GM12875 (cell line): ENCODE data around the gene CCDC61.

Experiments
- H3K4me3 ChIP-seq: one replicate; pipeline ENCODE4 v1.5.1; 2011; ENCODE audit warnings: low read depth, low read length, control low read depth
- TF ChIP-seq, protein P1 (sequence below): IDR thresholded peaks from 2 replicates; pipeline ENCODE4 v1.5.1; 2011; ENCODE audit warnings: low read depth, mild to moderate bottlenecking, control low read depth, inconsistent platforms, low read length, moderate library complexity, borderline replicate concordance; ENCODE audit not compliant: insufficient read depth

Gene CCDC61

GRCh38 chr19:45955905-45956608 is 39.2 kb upstream of the CCDC61 start:
- TF ChIP-seq, protein P1, sequence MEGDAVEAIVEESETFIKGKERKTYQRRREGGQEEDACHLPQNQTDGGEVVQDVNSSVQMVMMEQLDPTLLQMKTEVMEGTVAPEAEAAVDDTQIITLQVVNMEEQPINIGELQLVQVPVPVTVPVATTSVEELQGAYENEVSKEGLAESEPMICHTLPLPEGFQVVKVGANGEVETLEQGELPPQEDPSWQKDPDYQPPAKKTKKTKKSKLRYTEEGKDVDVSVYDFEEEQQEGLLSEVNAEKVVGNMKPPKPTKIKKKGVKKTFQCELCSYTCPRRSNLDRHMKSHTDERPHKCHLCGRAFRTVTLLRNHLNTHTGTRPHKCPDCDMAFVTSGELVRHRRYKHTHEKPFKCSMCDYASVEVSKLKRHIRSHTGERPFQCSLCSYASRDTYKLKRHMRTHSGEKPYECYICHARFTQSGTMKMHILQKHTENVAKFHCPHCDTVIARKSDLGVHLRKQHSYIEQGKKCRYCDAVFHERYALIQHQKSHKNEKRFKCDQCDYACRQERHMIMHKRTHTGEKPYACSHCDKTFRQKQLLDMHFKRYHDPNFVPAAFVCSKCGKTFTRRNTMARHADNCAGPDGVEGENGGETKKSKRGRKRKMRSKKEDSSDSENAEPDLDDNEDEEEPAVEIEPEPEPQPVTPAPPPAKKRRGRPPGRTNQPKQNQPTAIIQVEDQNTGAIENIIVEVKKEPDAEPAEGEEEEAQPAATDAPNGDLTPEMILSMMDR, result no peak
- H3K4me3 ChIP-seq, result no peak overlapping the region

GRCh38 chr19:45958320-45958719 is 36.9 kb upstream of the CCDC61 start:
- TF ChIP-seq, protein P1, result no peak
- no peak overlapping the region for H3K4me3 ChIP-seq

- TF ChIP-seq, protein P1, result no peak
- H3K4me3 ChIP-seq, result no peak overlapping the region
Observed at GRCh38 chr19:45958769-45959516, 36.3 kb upstream of the CCDC61 start.

DNA sequence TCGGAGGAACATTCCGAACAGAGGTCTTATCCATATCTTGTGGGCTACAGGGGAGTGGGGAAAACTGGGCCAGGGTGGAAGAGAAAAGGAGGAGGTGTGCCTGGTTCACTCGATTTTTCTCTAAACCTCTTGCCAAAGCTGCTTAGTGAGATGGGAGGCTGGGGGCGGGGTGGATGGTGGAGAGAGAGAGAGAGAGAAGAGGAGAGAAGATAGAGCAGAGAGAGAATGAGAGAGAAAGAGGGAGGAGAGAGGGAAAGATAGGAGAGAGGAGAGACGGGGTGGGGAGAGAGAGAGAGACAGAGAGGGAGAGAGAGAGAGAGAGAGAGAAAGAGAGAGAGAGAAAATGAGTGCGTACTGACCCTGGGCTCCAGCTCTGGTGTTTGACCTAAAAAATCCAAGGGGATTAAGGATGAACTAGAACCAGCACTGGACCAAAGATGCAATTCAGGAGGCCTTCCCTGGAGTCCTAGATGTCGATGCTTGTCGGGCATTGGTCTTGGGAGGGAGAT is 35.7 kb upstream of the CCDC61 start:
- no peak overlapping the region for H3K4me3 ChIP-seq
- TF ChIP-seq, protein P1, result no peak

DNA sequence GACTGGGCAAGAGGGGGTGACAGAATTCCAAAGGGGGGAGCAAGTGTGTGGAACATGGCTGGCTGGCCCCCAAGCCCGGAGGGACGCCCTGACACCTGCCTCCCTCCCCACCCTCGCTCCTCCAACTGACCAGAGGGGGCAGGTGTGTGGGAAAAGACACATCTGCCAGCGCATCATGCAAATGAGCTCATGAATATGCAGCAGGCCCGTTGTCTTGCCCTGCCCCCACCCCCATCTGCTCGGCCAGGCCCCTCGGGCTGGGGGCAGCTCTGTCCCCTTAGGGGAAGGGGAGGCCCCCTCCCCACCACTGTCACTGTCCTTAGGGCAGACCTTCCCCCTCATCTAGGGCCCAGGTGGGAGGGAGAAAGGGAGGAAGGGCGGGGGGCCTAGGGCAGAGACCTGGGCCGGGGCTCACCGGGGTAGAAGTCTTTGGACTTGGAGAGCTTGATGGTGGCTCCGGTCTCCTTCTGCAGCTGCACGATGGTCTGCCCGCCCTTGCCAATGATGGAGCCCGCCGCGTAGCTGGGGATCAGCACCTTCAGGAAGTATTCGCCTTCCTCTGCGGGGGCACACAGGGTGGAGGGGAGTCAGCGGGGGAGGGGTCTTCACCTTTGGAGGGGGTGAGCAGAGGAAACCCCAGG is 34.6 kb upstream of the CCDC61 start:
- no peak overlapping the region for H3K4me3 ChIP-seq
- TF ChIP-seq, protein P1, result no peak

GRCh38 chr19:45962021-45962420 is 33.2 kb upstream of the CCDC61 start:
- H3K4me3 ChIP-seq, result no peak overlapping the region
- TF ChIP-seq, protein P1, result no peak
